DMS79 (cell line): ENCODE data around the gene SF3B3.
"Not testable (repeated sequence)": the region's sequence is repeated elsewhere in the genome, so short reads cannot be mapped to it uniquely, and the experiment has no call there.

Source experiments
- DNase-seq: peaks from one replicate; lab custom pipeline; 2025; lab: John Stamatoyannopoulos, UW

The SF3B3 gene

DNA sequence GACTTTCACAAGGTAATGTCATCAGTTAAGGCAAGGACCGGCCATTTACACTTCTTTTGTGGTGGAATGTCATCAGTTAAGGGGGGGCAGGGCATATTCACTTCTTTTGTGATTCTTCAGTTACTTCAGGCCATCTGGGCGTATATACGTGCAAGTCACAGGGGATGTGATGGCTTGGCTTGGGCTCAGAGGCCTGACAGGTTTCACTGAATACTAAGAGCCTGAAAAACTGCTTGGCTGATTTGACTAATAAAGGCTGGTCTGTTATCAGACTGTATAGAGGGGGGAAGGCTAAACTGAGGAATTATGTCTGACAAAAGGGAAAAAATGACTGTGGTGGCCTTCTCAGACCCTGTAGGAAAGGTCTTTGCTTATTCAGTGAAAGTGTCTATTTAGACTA lies 98.2 kb downstream of the SF3B3 start:
- not testable (repeated sequence) for DNase-seq
